HepG2 (cell line): ENCODE measurements around the gene CCDC38.

Experiments used
- HMGA1 ChIP-seq: sonication (generic); formaldehyde crosslinking; conservative IDR thresholded peaks from 2 replicates; pipeline ENCODE4 v1.4.0; 2020; ENCODE audit warnings: missing genetic modification reagents
- U2AF2 ChIP-seq: fragments of 200-400 bp; formaldehyde crosslinking; IDR thresholded peaks from 2 replicates; pipeline ENCODE4 v1.6.1; 2017; ENCODE audit warnings: low read depth, mild to moderate bottlenecking, low read length
- TF ChIP-seq, protein P1 (sequence below), 2 experiments: IDR thresholded peaks; 2 replicates each; pipeline ENCODE4 v1.6.1; 2011 to 2012; ENCODE audit warnings: low read length in 2 of 2, borderline replicate concordance in 1 of 2, low read depth in 1 of 2, mild to moderate bottlenecking in 1 of 2, moderate library complexity in 1 of 2
- TF ChIP-seq, protein P2 (sequence below): sonication (generic); formaldehyde crosslinking; IDR thresholded peaks from 2 replicates; pipeline ENCODE4 v1.4.0; 2020; ENCODE audit warnings: missing genetic modification reagents

DNA sequence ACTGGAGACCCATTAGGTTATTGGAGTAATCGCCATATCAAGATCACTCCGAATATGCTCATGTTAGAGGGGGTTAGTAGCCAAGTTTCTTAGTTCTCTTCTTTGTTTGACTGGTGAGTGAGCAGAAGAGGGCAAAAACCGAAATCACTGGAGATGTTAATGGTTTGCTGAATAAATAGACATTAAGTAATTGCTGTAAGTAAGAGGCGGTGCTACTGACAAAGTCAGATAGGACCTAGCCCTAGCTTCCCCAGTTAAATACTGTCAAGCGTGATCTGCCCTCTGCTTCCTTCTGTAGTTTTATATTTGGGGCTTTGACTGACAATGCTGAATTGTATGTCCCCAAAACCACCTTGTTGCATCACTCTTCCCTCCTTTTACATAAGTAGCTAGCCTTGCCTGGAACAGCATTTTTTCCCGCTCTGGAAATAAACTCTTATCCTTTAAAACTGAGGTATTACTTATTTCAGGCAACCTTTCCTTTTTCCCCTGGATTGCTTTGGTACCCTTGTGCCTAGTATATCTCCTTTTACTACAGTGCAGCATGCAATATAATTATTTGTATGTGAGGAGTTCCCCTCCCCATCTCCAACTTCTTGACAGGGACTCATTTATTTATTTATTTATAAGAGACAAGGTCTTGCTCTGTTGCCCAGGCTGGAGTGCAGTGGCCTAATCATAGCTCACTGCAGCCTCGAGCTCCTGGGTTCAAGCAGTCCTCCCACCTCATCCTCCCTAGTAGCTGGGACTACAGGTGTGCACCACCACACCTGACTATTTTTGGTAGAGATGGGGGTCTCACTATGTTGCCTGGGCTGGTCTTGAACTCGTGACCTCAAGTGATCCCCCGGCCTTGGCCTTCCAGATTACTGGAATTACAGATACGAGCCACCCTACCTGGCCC, 82.2 kb downstream of the CCDC38 start:
- TF ChIP-seq, protein P1, sequence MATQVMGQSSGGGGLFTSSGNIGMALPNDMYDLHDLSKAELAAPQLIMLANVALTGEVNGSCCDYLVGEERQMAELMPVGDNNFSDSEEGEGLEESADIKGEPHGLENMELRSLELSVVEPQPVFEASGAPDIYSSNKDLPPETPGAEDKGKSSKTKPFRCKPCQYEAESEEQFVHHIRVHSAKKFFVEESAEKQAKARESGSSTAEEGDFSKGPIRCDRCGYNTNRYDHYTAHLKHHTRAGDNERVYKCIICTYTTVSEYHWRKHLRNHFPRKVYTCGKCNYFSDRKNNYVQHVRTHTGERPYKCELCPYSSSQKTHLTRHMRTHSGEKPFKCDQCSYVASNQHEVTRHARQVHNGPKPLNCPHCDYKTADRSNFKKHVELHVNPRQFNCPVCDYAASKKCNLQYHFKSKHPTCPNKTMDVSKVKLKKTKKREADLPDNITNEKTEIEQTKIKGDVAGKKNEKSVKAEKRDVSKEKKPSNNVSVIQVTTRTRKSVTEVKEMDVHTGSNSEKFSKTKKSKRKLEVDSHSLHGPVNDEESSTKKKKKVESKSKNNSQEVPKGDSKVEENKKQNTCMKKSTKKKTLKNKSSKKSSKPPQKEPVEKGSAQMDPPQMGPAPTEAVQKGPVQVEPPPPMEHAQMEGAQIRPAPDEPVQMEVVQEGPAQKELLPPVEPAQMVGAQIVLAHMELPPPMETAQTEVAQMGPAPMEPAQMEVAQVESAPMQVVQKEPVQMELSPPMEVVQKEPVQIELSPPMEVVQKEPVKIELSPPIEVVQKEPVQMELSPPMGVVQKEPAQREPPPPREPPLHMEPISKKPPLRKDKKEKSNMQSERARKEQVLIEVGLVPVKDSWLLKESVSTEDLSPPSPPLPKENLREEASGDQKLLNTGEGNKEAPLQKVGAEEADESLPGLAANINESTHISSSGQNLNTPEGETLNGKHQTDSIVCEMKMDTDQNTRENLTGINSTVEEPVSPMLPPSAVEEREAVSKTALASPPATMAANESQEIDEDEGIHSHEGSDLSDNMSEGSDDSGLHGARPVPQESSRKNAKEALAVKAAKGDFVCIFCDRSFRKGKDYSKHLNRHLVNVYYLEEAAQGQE (IDR thresholded peaks at IDR 0.05; ENCODE audit: borderline replicate concordance in 1 of 2, low read depth in 1 of 2, low read length in 2 of 2): no peak
- TF ChIP-seq, protein P2, sequence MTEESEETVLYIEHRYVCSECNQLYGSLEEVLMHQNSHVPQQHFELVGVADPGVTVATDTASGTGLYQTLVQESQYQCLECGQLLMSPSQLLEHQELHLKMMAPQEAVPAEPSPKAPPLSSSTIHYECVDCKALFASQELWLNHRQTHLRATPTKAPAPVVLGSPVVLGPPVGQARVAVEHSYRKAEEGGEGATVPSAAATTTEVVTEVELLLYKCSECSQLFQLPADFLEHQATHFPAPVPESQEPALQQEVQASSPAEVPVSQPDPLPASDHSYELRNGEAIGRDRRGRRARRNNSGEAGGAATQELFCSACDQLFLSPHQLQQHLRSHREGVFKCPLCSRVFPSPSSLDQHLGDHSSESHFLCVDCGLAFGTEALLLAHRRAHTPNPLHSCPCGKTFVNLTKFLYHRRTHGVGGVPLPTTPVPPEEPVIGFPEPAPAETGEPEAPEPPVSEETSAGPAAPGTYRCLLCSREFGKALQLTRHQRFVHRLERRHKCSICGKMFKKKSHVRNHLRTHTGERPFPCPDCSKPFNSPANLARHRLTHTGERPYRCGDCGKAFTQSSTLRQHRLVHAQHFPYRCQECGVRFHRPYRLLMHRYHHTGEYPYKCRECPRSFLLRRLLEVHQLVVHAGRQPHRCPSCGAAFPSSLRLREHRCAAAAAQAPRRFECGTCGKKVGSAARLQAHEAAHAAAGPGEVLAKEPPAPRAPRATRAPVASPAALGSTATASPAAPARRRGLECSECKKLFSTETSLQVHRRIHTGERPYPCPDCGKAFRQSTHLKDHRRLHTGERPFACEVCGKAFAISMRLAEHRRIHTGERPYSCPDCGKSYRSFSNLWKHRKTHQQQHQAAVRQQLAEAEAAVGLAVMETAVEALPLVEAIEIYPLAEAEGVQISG (CRISPR knock-in tag): no peak
- TF ChIP-seq HMGA1 (CRISPR knock-in tag) (no peak), U2AF2 (no peak)
